ENCODE measurements around the gene NDUFAF2. TPM values are rescaled to one million over a fixed set of nuclear protein-coding genes. Genes with fewer than 3 reads are reported as not detected.

Gene NDUFAF2
- total and polyA plus RNA-seq, 2 of the 13 experiments (the other 11 are each of a cell fraction or from before 2014, with no cell fraction given), result 34.0 to 78.4 TPM

DNA sequence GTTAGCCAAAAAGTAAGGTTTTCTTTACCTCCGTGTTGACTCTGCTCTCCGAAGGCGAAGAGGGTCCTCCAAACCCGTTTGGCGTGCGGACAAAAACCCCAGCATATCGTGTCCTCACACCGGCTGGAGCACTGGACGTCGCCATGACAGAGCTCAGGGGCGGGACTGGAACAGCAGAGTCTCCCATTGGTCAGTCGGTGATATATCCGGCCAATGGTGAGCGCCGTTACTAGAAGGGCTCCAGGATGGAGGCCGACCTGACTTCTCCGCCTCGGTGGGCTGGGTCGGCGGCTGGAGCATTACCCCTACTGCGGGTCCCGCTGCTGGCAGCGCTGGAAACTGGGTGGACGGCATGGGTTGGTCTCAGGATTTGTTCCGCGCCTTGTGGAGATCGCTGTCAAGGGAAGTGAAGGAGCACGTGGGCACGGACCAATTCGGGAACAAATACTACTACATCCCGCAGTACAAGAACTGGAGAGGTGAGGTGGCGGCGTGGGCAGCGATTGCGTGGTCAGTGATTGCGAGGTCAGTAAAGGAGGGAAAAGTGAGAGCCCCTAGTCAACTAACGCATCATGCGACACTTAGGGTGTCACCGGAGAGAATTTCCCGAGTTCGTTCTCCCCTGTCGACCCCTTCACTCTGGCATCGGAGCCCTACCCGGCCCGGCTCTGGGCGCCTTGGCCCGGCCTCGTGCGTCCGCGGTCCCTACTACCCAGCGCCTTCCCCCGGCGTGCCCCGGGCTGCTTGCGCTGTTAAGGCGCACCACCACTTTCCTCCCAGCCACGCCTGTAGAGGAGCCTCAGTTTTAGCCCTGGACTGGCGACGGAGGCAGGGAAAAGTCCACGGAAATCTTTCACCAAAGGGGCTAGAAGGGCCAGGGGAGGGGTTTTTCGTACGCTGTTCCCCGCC lies at the start of gene NDUFAF2, which contains the start of gene ERCC8 (continued):
- TF ChIP-seq, protein P1, sequence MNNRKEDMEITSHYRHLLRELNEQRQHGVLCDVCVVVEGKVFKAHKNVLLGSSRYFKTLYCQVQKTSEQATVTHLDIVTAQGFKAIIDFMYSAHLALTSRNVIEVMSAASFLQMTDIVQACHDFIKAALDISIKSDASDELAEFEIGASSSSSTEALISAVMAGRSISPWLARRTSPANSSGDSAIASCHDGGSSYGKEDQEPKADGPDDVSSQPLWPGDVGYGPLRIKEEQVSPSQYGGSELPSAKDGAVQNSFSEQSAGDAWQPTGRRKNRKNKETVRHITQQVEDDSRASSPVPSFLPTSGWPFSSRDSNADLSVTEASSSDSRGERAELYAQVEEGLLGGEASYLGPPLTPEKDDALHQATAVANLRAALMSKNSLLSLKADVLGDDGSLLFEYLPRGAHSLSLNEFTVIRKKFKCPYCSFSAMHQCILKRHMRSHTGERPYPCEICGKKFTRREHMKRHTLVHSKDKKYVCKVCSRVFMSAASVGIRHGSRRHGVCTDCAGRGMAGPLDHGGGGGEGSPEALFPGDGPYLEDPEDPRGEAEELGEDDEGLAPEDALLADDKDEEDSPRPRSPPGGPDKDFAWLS (CRISPR knock-in tag; IDR thresholded peaks at IDR 0.05; ENCODE audit: borderline replicate concordance), result no peak
- TF ChIP-seq MBNL3 (CRISPR knock-in tag; conservative IDR thresholded peaks at IDR 0.05) (no peak), ARNT (IDR thresholded peaks at IDR 0.05) (no peak), ZNF33A (CRISPR knock-in tag; IDR thresholded peaks at IDR 0.05; ENCODE audit: borderline replicate concordance) (0 out of 2 replicates have a peak, but pooled peaks have one; percentile 55), ZNF230 (CRISPR knock-in tag; IDR thresholded peaks at IDR 0.05) (peak; percentile 72; the same call in 1 of the 2 replicates), ZNF570 (CRISPR knock-in tag; IDR thresholded peaks at IDR 0.05; ENCODE audit: borderline replicate concordance) (0 out of 2 replicates have a peak, but pooled peaks have one; percentile 68), ZNF180 (CRISPR knock-in tag; IDR thresholded peaks at IDR 0.05; ENCODE audit: borderline replicate concordance, low read depth) (no peak), PHB2 (IDR thresholded peaks at IDR 0.05; ENCODE audit: partially characterized antibody) (no peak), ZNF589 (CRISPR knock-in tag; conservative IDR thresholded peaks at IDR 0.05) (peak; percentile 25; the same call in 1 of the 2 replicates), BRD4 (CRISPR knock-in tag; IDR thresholded peaks at IDR 0.05) (peak; percentile 63; the same call in 1 of the 2 replicates), MEIS2 (CRISPR knock-in tag; IDR thresholded peaks at IDR 0.05) (no peak), ZNF547 (CRISPR knock-in tag; IDR thresholded peaks at IDR 0.05) (peak; percentile 80; the same call in 1 of the 2 replicates), HOXD1 (CRISPR knock-in tag; IDR thresholded peaks at IDR 0.05) (no peak), HOXA7 (CRISPR knock-in tag; IDR thresholded peaks at IDR 0.05) (no peak), ZC3H13 (CRISPR knock-in tag; IDR thresholded peaks at IDR 0.05) (no peak; the same call in 1 of the 2 replicates), ZNF510 (CRISPR knock-in tag; IDR thresholded peaks at IDR 0.05; ENCODE audit: low read depth) (0 out of 2 replicates have a peak, but pooled peaks have one; percentile 59), BRF2 (CRISPR knock-in tag; IDR thresholded peaks at IDR 0.05) (no peak), EZH2 (conservative IDR thresholded peaks at IDR 0.05; ENCODE audit: low read depth, low read length) (no peak), ZMYM3 (CRISPR knock-in tag; IDR thresholded peaks at IDR 0.05) (no peak), ZNF781 (CRISPR knock-in tag; IDR thresholded peaks at IDR 0.05; ENCODE audit: borderline replicate concordance, not compliant biosample characterization) (peak; percentile 70), ZBTB33 (CRISPR knock-in tag; IDR thresholded peaks at IDR 0.05) (no peak)
- TF ChIP-seq, protein P2, sequence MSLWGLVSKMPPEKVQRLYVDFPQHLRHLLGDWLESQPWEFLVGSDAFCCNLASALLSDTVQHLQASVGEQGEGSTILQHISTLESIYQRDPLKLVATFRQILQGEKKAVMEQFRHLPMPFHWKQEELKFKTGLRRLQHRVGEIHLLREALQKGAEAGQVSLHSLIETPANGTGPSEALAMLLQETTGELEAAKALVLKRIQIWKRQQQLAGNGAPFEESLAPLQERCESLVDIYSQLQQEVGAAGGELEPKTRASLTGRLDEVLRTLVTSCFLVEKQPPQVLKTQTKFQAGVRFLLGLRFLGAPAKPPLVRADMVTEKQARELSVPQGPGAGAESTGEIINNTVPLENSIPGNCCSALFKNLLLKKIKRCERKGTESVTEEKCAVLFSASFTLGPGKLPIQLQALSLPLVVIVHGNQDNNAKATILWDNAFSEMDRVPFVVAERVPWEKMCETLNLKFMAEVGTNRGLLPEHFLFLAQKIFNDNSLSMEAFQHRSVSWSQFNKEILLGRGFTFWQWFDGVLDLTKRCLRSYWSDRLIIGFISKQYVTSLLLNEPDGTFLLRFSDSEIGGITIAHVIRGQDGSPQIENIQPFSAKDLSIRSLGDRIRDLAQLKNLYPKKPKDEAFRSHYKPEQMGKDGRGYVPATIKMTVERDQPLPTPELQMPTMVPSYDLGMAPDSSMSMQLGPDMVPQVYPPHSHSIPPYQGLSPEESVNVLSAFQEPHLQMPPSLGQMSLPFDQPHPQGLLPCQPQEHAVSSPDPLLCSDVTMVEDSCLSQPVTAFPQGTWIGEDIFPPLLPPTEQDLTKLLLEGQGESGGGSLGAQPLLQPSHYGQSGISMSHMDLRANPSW (CRISPR knock-in tag; IDR thresholded peaks at IDR 0.05; ENCODE audit: borderline replicate concordance), result no peak
